ENCODE measurements around the gene AIPL1. TPM values are rescaled to one million over a fixed set of nuclear protein-coding genes. Genes with fewer than 3 reads are reported as not detected.

Gene AIPL1
- total RNA-seq, 3 donors from 2014 or later: not detected

DNA sequence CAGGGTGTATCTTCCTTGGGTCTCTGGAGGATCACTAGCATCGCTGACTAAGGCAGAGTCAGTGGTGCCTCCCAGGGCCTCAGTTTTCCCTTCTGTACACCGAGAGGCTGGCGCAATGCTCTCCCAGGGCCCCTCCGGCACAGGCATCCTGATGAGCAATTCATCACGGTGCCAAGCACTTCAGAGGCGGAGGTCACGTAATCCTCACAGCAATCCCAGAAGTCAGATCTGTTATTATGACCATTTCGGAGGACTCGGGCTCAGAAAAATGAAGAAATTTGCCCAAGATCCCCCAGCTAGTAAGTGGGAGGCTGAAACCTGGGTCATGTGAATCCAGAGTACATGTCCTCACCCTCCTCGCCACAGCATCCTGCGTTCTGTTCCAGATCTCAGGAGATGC, 46.5 kb downstream of the AIPL1 start:
- Mint-ChIP-seq H3K4me1 (ENCODE audit: low read depth) (no peaks in the 10 kb centered on the region), H3K36me3 (ENCODE audit: insufficient read depth) (no peaks in the 10 kb centered on the region), H3K27me3 (ENCODE audit: low read depth) (peaks cover 12% of the 10 kb centered on the region), H3K9me3 (no peaks in the 10 kb centered on the region), H3K4me3 (no peak overlapping the region)
- DNase-seq (no peak), ATAC-seq (no peak)

DNA sequence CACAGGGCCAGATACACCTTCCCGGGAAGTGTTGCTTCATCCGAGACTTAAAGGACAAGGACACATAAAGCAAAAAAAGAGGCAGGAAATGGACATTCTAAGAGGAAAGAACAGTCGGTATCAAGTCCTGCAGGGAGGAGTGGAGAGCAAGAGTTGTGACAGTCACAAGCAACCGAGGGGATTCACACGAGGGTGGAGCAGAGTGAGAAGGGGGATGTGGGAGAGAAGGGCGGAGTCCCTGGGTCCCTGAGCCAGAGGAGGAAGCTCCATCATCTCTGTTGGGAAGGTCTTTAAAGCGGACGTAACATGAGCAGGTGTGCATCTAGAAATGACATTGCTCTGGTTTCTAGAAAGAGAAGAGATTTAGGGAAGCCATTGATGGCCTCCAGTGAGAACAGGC, 47.1 kb downstream of the AIPL1 start:
- H3K4me1 Mint-ChIP-seq (ENCODE audit: low read depth): no peaks in the 10 kb centered on the region
- no peak for ATAC-seq
- no peak overlapping the region for H3K4me3 Mint-ChIP-seq
- H3K27me3 Mint-ChIP-seq (ENCODE audit: low read depth): peaks cover 12% of the 10 kb centered on the region
- H3K9me3 Mint-ChIP-seq: no peaks in the 10 kb centered on the region
- H3K36me3 Mint-ChIP-seq (ENCODE audit: insufficient read depth): no peaks in the 10 kb centered on the region
- DNase-seq: no peak

GRCh38 chr17:6387442-6387841, 47.5 kb downstream of the AIPL1 start:
- Mint-ChIP-seq H3K36me3 (ENCODE audit: insufficient read depth) (no peaks in the 10 kb centered on the region), H3K4me1 (ENCODE audit: low read depth) (no peaks in the 10 kb centered on the region), H3K4me3 (no peak overlapping the region), H3K9me3 (no peaks in the 10 kb centered on the region), H3K27me3 (ENCODE audit: low read depth) (peaks cover 10% of the 10 kb centered on the region)
- ATAC-seq (no peak), DNase-seq (no peak)

DNA sequence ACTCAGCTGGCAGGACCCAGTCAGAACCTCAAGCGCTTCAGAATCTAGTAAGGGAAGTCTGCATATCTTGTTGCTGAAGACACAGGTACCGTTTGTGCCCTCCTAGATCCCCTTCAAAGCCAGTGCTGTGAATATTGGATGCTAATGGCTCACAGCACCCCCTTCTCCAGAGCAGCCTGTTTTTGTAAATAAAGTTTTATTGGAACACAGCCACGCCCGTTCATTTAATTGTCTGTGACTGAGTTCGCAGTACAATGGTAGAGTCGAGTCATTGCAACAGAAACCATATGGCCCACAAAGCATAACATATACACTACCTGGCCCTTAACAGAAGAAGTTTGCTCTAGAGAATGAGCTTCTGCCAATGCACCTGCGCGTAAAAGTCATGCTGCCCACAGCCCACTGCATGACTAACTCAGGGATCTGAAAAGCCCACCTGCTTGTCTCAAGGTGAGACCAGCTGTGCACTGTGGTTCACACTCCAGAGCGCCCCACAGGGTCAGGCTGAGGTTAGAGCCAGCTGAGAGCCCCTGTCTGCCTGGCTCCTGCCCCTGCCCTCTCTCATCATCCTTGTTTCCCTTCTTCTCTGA, 48.8 kb downstream of the AIPL1 start:
- no peak for DNase-seq
- H3K4me1 Mint-ChIP-seq (ENCODE audit: low read depth): no peaks in the 10 kb centered on the region
- H3K4me3 Mint-ChIP-seq: no peak overlapping the region
- H3K27me3 Mint-ChIP-seq (ENCODE audit: low read depth): peaks cover 14% of the 10 kb centered on the region
- no peaks in the 10 kb centered on the region for H3K36me3 Mint-ChIP-seq (ENCODE audit: insufficient read depth)
- H3K9me3 Mint-ChIP-seq: no peaks in the 10 kb centered on the region
- no peak for ATAC-seq

GRCh38 chr17:6384481-6384880, 50.4 kb downstream of the AIPL1 start:
- Mint-ChIP-seq H3K9me3 (no peaks in the 10 kb centered on the region), H3K4me3 (no peak overlapping the region), H3K36me3 (ENCODE audit: insufficient read depth) (no peaks in the 10 kb centered on the region), H3K4me1 (ENCODE audit: low read depth) (no peaks in the 10 kb centered on the region), H3K27me3 (ENCODE audit: low read depth) (peaks cover 18% of the 10 kb centered on the region)
- no peak for DNase-seq
- no peak for ATAC-seq

GRCh38 chr17:6381526-6382465, 53.1 kb downstream of the AIPL1 start:
- Mint-ChIP-seq H3K27me3 (ENCODE audit: low read depth) (peaks cover 27% of the 10 kb centered on the region), H3K4me1 (ENCODE audit: low read depth) (no peaks in the 10 kb centered on the region), H3K36me3 (ENCODE audit: insufficient read depth) (no peaks in the 10 kb centered on the region), H3K9me3 (no peaks in the 10 kb centered on the region), H3K4me3 (no peak overlapping the region)
- DNase-seq (no peak), ATAC-seq (no peak)

GRCh38 chr17:6380915-6381438, 53.9 kb downstream of the AIPL1 start:
- Mint-ChIP-seq H3K27me3 (ENCODE audit: low read depth) (peaks cover 27% of the 10 kb centered on the region), H3K36me3 (ENCODE audit: insufficient read depth) (no peaks in the 10 kb centered on the region), H3K9me3 (no peaks in the 10 kb centered on the region), H3K4me3 (no peak overlapping the region), H3K4me1 (ENCODE audit: low read depth) (no peaks in the 10 kb centered on the region)
- DNase-seq (no peak), ATAC-seq (no peak)

GRCh38 chr17:6377906-6378305, 57.0 kb downstream of the AIPL1 start:
- Mint-ChIP-seq H3K36me3 (ENCODE audit: insufficient read depth) (no peaks in the 10 kb centered on the region), H3K27me3 (ENCODE audit: low read depth) (peaks cover 27% of the 10 kb centered on the region), H3K9me3 (no peaks in the 10 kb centered on the region), H3K4me3 (no peak overlapping the region), H3K4me1 (ENCODE audit: low read depth) (peaks cover 18% of the 10 kb centered on the region)
- DNase-seq (no peak), ATAC-seq (no peak)

DNA sequence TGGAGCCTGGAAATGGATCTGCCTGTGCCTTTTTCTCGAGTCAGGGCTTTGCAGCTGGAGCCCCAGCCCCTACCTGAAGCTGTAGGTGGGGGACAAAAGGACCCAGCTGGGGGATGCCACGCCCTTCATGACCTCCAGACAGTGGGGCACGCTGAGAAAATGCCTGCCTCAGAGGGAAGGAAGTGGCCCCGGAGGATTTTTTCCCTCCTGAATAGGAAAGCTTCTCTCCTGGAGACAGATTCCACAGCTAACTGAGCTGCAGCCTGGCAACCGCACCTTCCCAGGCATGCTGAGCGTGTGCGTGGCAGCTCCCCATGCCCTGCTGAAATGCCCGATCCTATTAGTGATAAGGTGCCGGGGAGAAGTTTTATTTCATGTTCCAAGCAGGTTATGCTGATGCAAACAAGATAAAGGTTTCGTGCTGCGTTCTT, 58.0 kb downstream of the AIPL1 start:
- peaks cover 4% of the 10 kb centered on the region for H3K9me3 Mint-ChIP-seq
- no peak for DNase-seq
- H3K27me3 Mint-ChIP-seq (ENCODE audit: low read depth): peaks cover 25% of the 10 kb centered on the region
- no peak for ATAC-seq
- no peak overlapping the region for H3K4me3 Mint-ChIP-seq
- H3K4me1 Mint-ChIP-seq (ENCODE audit: low read depth): peaks cover 18% of the 10 kb centered on the region
- H3K36me3 Mint-ChIP-seq (ENCODE audit: insufficient read depth): no peaks in the 10 kb centered on the region

GRCh38 chr17:6374761-6375312, 60.1 kb downstream of the AIPL1 start:
- peaks cover 25% of the 10 kb centered on the region for H3K27me3 Mint-ChIP-seq (ENCODE audit: low read depth)
- no peaks in the 10 kb centered on the region for H3K36me3 Mint-ChIP-seq (ENCODE audit: insufficient read depth)
- DNase-seq (peak; percentile 7), ATAC-seq (peak; percentile 92 to 93)
- H3K4me1 Mint-ChIP-seq (ENCODE audit: low read depth): peaks cover 18% of the 10 kb centered on the region
- peaks cover 4% of the 10 kb centered on the region for H3K9me3 Mint-ChIP-seq
- H3K4me3 Mint-ChIP-seq: no peak overlapping the region

DNA sequence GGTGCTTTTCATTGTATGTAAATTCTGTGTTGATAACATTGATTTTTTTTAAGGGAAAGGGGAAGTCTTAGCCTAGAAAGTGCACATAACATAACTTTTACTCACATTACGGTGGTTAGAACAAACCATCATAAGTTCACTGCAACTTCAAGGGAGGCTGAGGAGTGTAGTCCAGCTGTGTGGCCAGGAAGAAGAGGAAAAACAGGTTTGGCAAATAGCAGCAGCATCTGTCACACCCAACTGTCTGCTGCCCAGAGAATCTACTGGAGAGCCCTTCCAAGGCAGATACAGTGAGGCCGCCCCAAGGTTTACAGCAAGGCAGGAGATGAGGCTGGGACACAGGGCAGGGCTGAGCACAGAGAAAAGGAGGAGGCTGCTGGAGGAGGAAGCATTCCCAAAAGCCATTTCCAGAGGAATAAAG, 60.6 kb downstream of the AIPL1 start:
- Mint-ChIP-seq H3K4me1 (ENCODE audit: low read depth) (peaks cover 18% of the 10 kb centered on the region), H3K27me3 (ENCODE audit: low read depth) (peaks cover 24% of the 10 kb centered on the region), H3K4me3 (no peak overlapping the region), H3K36me3 (ENCODE audit: insufficient read depth) (no peaks in the 10 kb centered on the region), H3K9me3 (peaks cover 4% of the 10 kb centered on the region)
- ATAC-seq (peak; percentile 22 to 44), DNase-seq (no peak)

Other genes with a start within 250 kb of the AIPL1 start
- 1 to 10 TPM in 2 of 3 donors, under 1 TPM in 1; 0.82 to 1.9 (median 1.7) TPM for gene PIMREG, start 9.3 kb upstream of the AIPL1 start, total RNA-seq
- gene PITPNM3, start 121.4 kb upstream of the AIPL1 start, total RNA-seq: under 1 TPM; 0.33 to 0.58 (median 0.56) TPM
- 10 to 100 TPM; 16.9 to 19.2 (median 17.1) TPM for gene KIAA0753, start 205.6 kb upstream of the AIPL1 start, total RNA-seq
- gene TXNDC17, start 205.9 kb upstream of the AIPL1 start, total RNA-seq: 100 to 1,000 TPM; 107 to 122 (median 108) TPM
- gene MED31, start 216.5 kb upstream of the AIPL1 start, total RNA-seq: 10 to 100 TPM; 20.6 to 28.1 (median 25.2) TPM
- 1 to 10 TPM in 2 of 3 donors, under 1 TPM in 1; 0.90 to 1.8 (median 1.1) TPM for gene C17orf100, start 216.6 kb upstream of the AIPL1 start, total RNA-seq

Data from activated T-cell treated with anti-CD3 and anti-CD28 coated beads, Interleukin-2, amount 50 U/mL, for 4 hours (primary cell).